HepG2 (cell line): ENCODE measurements around the gene BCL2L1. TPM values are rescaled to one million over a fixed set of nuclear protein-coding genes. Genes with fewer than 3 reads are reported as not detected.
A peak's percentile ranks its signal among the peaks of the same experiment; 100 is the strongest.

ENCODE experiments used
- BCL6 ChIP-seq: IDR thresholded peaks from 2 replicates; pipeline ENCODE4 v1.6.1; 2016; ENCODE audit warnings: missing genetic modification reagents, missing compliant biosample characterization
- CBX5 ChIP-seq: sonication (generic); formaldehyde crosslinking; IDR thresholded peaks from 2 replicates; pipeline ENCODE4 v1.4.0; 2020; ENCODE audit warnings: missing genetic modification reagents, borderline replicate concordance
- CEBPG ChIP-seq: IDR thresholded peaks from 2 replicates; pipeline ENCODE4 v1.6.1; 2016
- CSRNP1 ChIP-seq: sonication (generic); formaldehyde crosslinking; IDR thresholded peaks from 2 replicates; pipeline ENCODE4 v1.8.1; 2023; ENCODE audit warnings: mild to moderate bottlenecking, missing genetic modification reagents
- ESRRA ChIP-seq: sonication (generic); formaldehyde crosslinking; IDR thresholded peaks from 2 replicates; pipeline ENCODE4 v1.5.1; 2020; ENCODE audit warnings: mild to moderate bottlenecking, low read depth, missing genetic modification reagents
- FOXK1 ChIP-seq: sonication (generic); formaldehyde crosslinking; IDR thresholded peaks from 2 replicates; pipeline ENCODE4 v1.4.0; 2020; ENCODE audit warnings: low read depth, missing genetic modification reagents, borderline replicate concordance
- GABPA ChIP-seq, 2 experiments: IDR thresholded peaks; 2 replicates each; pipeline ENCODE4 v1.6.1; 2011 to 2016; ENCODE audit warnings: low read depth in 2 of 2, low read length in 1 of 2, missing biosample characterization in 1 of 2, missing genetic modification characterization in 1 of 2
- GATA4 ChIP-seq: sonication (generic); IDR thresholded peaks from 2 replicates; pipeline ENCODE4 v1.6.1; 2016; ENCODE audit warnings: antibody characterized with exemption, low read depth, borderline replicate concordance
- GTF2F1 ChIP-seq: fragments of 150-350 bp; IDR thresholded peaks from 2 replicates; pipeline ENCODE4 v1.6.1; 2014; ENCODE audit warnings: low read length
- HNRNPL ChIP-seq: fragments of 200-400 bp; formaldehyde crosslinking; IDR thresholded peaks from 2 replicates; pipeline ENCODE4 v1.6.1; 2017; ENCODE audit warnings: mild to moderate bottlenecking, low read depth, low read length
- IRF2 ChIP-seq: IDR thresholded peaks from 2 replicates; pipeline ENCODE4 v1.6.1; 2018; ENCODE audit warnings: missing genetic modification reagents, missing compliant biosample characterization
- IRX3 ChIP-seq: sonication (generic); formaldehyde crosslinking; IDR thresholded peaks from 2 replicates; pipeline ENCODE4 v1.8.1; 2023; ENCODE audit warnings: mild to moderate bottlenecking, low read depth, missing genetic modification reagents, borderline replicate concordance
- KDM3A ChIP-seq: IDR thresholded peaks from 2 replicates; pipeline ENCODE4 v1.6.1; 2018; ENCODE audit warnings: low read depth, missing compliant biosample characterization
- MAX ChIP-seq: IDR thresholded peaks from 2 replicates; pipeline ENCODE4 v1.6.1; 2012; ENCODE audit warnings: inconsistent platforms
- NFYC ChIP-seq: IDR thresholded peaks from 2 replicates; pipeline ENCODE4 v1.6.1; 2016; ENCODE audit warnings: missing genetic modification reagents, missing compliant biosample characterization
- NRL ChIP-seq: sonication (generic); formaldehyde crosslinking; IDR thresholded peaks from 2 replicates; pipeline ENCODE4 v1.5.0; 2020; ENCODE audit warnings: missing genetic modification reagents, mild to moderate bottlenecking, moderate library complexity, borderline replicate concordance
- REL ChIP-seq: sonication (generic); formaldehyde crosslinking; conservative IDR thresholded peaks from 2 replicates; pipeline ENCODE4 v1.8.0; 2022; ENCODE audit warnings: mild to moderate bottlenecking, missing genetic modification reagents, moderate library complexity
- TBX3 ChIP-seq: fragments of 450-650 bp; IDR thresholded peaks from 2 replicates; pipeline ENCODE4 v1.6.1; 2017; ENCODE audit warnings: antibody characterized with exemption, mild to moderate bottlenecking, inconsistent platforms, borderline replicate concordance
- TCF12 ChIP-seq, 2 experiments: fragments of 450-650 bp in 1 of 2; sonication (generic) in 1 of 2; formaldehyde crosslinking in 1 of 2; IDR thresholded peaks; 2 replicates each; pipeline versions ENCODE4 v1.6.1 to v1.8.0; 2017 to 2022; ENCODE audit warnings: antibody characterized with exemption in 1 of 2, mild to moderate bottlenecking in 1 of 2, missing genetic modification reagents in 1 of 2, moderate library complexity in 1 of 2
- ZBTB25 ChIP-seq: IDR thresholded peaks from 2 replicates; pipeline ENCODE4 v1.6.1; 2018; ENCODE audit warnings: missing genetic modification reagents
- ZBTB49 ChIP-seq: sonication (generic); formaldehyde crosslinking; IDR thresholded peaks from 2 replicates; pipeline ENCODE4 v1.4.0; 2020; ENCODE audit warnings: missing genetic modification reagents, borderline replicate concordance
- ZMYM4 ChIP-seq: sonication (generic); formaldehyde crosslinking; IDR thresholded peaks from 2 replicates; pipeline ENCODE4 v1.8.1; 2023; ENCODE audit warnings: mild to moderate bottlenecking, missing genetic modification reagents
- ZNF121 ChIP-seq: sonication (generic); formaldehyde crosslinking; IDR thresholded peaks from 2 replicates; pipeline ENCODE4 v1.5.0; 2020; ENCODE audit warnings: mild to moderate bottlenecking, missing genetic modification reagents
- ZNF747 ChIP-seq: sonication (generic); formaldehyde crosslinking; IDR thresholded peaks from 2 replicates; pipeline ENCODE4 v1.8.1; 2023; ENCODE audit warnings: missing genetic modification reagents, mild to moderate bottlenecking, borderline replicate concordance
- ZNF776 ChIP-seq: sonication (generic); formaldehyde crosslinking; IDR thresholded peaks from 2 replicates; pipeline ENCODE4 v1.4.0; 2020; ENCODE audit warnings: mild to moderate bottlenecking, missing genetic modification reagents
- ZNF850 ChIP-seq: sonication (generic); formaldehyde crosslinking; conservative IDR thresholded peaks from 2 replicates; pipeline ENCODE4 v1.9.0; 2021; ENCODE audit warnings: mild to moderate bottlenecking, missing genetic modification reagents
- polyA plus RNA-seq, 8 experiments: library from polyadenylated mRNA; depleted of rRNA in 3 of 8; stranded (reverse) in 7 of 8; unstranded in 1 of 8; fragments of >200 nt; fragmentation: Illumina TruSeq in 4 of 8; extraction: Trizol in 4 of 8; gene quantifications; 2 replicates each; pipeline versions ENCODE4 v1.2.1 to v1.2.3, GENCODE V29; 2011 to 2016; ENCODE audit warnings: low read depth in 4 of 8, missing spikeins in 1 of 8, mixed read lengths in 1 of 8; ENCODE audit not compliant: insufficient read depth in 1 of 8
- total RNA-seq, 5 experiments: library from RNA; depleted of rRNA; stranded (reverse); fragments of >200 nt; fragmentation: Illumina TruSeq; extraction: Trizol; gene quantifications; 2 replicates each; pipeline ENCODE4 v1.2.3, GENCODE V29; 2016; ENCODE audit warnings: low read depth in 1 of 5

BCL2L1 gene
- total and polyA plus RNA-seq, 2 of the 13 experiments (the other 11 are each of a cell fraction or from before 2014, with no cell fraction given) = 164 to 258 TPM

DNA sequence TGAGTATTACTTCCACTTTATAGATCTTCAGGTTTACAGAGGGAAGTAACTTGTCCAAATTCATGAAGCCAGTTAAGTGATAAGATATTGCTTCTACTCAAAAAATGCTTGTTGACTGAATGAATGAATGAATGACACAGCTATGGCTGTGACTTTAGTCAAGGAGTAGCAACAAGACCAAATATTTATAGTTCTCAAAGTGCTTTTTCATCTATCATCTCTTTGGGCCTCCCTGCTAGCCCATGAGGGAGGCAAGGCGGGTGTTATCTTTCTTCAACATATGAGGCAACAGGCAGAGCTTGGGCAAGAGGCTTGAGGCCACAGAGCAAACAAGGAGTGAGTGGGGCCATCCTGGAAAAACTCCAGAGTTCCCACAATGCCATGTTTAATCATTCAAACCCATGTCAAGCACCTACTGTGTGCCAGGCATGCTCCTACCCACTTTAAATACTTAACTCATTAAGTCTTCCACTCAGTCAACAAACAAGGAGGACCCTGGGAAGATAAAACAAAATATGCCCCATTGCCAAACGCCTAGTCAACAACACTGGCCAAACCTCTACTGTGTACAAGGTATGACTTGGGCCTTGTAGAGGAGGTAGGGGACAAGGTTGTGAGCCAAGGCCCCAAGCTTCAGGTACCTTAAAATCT is 15.9 kb downstream of the BCL2L1 start (continued):
- TF ChIP-seq TCF12 (IDR thresholded peaks at IDR 0.05) (no peak), TCF12 (CRISPR knock-in tag; IDR thresholded peaks at IDR 0.05) (0 out of 2 replicates have a peak, but pooled peaks have one; percentile 61), TBX3 (peak; percentile 71), ZBTB25 (CRISPR knock-in tag) (peak; percentile 96), ESRRA (peak; percentile 59; the same call in 1 of the 2 replicates), IRX3 (CRISPR knock-in tag) (no peak), NFYC (peak; percentile 27; the same call in 1 of the 2 replicates), ZNF850 (no peak), CBX5 (peak; percentile 100; the same call in 1 of the 2 replicates), GABPA (IDR thresholded peaks at IDR 0.05; ENCODE audit: low read depth, low read length) (no peak), GABPA (CRISPR knock-in tag; IDR thresholded peaks at IDR 0.05; ENCODE audit: low read depth) (no peak), FOXK1 (peak; percentile 98), MAX (peak; percentile 89), ZBTB49 (CRISPR knock-in tag) (peak; percentile 76; the same call in 1 of the 2 replicates), ZNF121 (peak; percentile 72; the same call in 1 of the 2 replicates), GTF2F1 (no peak; the same call in 1 of the 2 replicates), NRL (CRISPR knock-in tag) (no peak), GATA4 (peak; percentile 98), CEBPG (peak; percentile 99), HNRNPL (no peak), IRF2 (CRISPR knock-in tag) (peak; percentile 93), BCL6 (peak; percentile 96), CSRNP1 (CRISPR knock-in tag) (peak; percentile 70; the same call in 1 of the 2 replicates), ZNF747 (CRISPR knock-in tag) (no peak; the same call in 1 of the 2 replicates), KDM3A (CRISPR knock-in tag) (peak; percentile 99), ZNF776 (CRISPR knock-in tag) (no peak), ZMYM4 (CRISPR knock-in tag) (peak; percentile 94), REL (CRISPR knock-in tag) (no peak)
